Neural cell (in vitro differentiated cells): Measurements from ENCODE around the gene MARK1. TPM values are rescaled to one million over a fixed set of nuclear protein-coding genes. Genes with fewer than 3 reads are reported as not detected.

Experiments used
- H2AFZ ChIP-seq: fragments of 200-600, 300-800 bp; sonication (generic), shearing (Covaris generic); 2 replicates; pipeline ENCODE4 v1.6.0; 2014; ENCODE audit warnings: low read depth, mild to moderate bottlenecking, antibody characterized with exemption, low read length, moderate library complexity
- H3F3A ChIP-seq: fragments of 200-600 bp; shearing (Covaris generic); 2 replicates; pipeline ENCODE4 v1.6.1; 2016; ENCODE audit warnings: mild to moderate bottlenecking, moderate library complexity, mixed read lengths, antibody characterized with exemption, low read length; ENCODE audit not compliant: insufficient read depth, poor library complexity, severe bottlenecking
- H3K27ac ChIP-seq: fragments of 200-600, 300-800 bp; sonication (generic), shearing (Covaris generic); 2 replicates; pipeline ENCODE4 v1.5.1; 2014; ENCODE audit warnings: mild to moderate bottlenecking, low read length, moderate library complexity
- H3K27me3 ChIP-seq: fragments of 300-800, 200-600 bp; sonication (generic), shearing (Covaris generic); 2 replicates; pipeline ENCODE4 v1.6.0; 2014; ENCODE audit warnings: mild to moderate bottlenecking, low read depth, low read length, moderate library complexity; ENCODE audit not compliant: insufficient read depth
- H3K36me3 ChIP-seq: fragments of 300-800, 200-600 bp; sonication (generic), shearing (Covaris generic); 2 replicates; pipeline ENCODE4 v1.5.1; 2014; ENCODE audit warnings: mild to moderate bottlenecking, antibody characterized with exemption, low read length, moderate library complexity; ENCODE audit not compliant: insufficient read depth
- H3K4me2 ChIP-seq: fragments of 300-800, 200-600 bp; sonication (generic), shearing (Covaris generic); 2 replicates; pipeline ENCODE4 v1.6.0; 2014; ENCODE audit warnings: mild to moderate bottlenecking, low read length
- H3K4me3 ChIP-seq: fragments of 300-800, 200-600 bp; sonication (generic), shearing (Covaris generic); 2 replicates; pipeline ENCODE4 v1.5.1; 2014; ENCODE audit warnings: mild to moderate bottlenecking, low read length, moderate library complexity
- H3K79me2 ChIP-seq: fragments of 200-600 bp; shearing (Covaris generic); replicated peaks from 2 replicates; pipeline ENCODE4 v1.6.0; 2014; ENCODE audit warnings: mild to moderate bottlenecking, low read length, moderate library complexity; ENCODE audit not compliant: insufficient read depth
- H3K9ac ChIP-seq: fragments of 300-800, 200-600 bp; sonication (generic), shearing (Covaris generic); 2 replicates; pipeline ENCODE4 v1.6.1; 2016; ENCODE audit warnings: mild to moderate bottlenecking, low read length, mixed read lengths
- H3K9me2 ChIP-seq: fragments of 200-600 bp; shearing (Covaris generic); 2 replicates; pipeline ENCODE4 v1.6.1; 2016; ENCODE audit warnings: mild to moderate bottlenecking, low read length, mixed read lengths; ENCODE audit not compliant: insufficient read depth
- H3K9me3 ChIP-seq: fragments of 200-600, 300-800 bp; sonication (generic), shearing (Covaris generic); 2 replicates; pipeline ENCODE4 v1.6.1; 2016; ENCODE audit warnings: mild to moderate bottlenecking, mixed run types, low read length, moderate library complexity, mixed read lengths
- H4K20me1 ChIP-seq: fragments of 200-600 bp; shearing (Covaris generic); 2 replicates; pipeline ENCODE4 v1.6.1; 2016; ENCODE audit warnings: mild to moderate bottlenecking, mixed run types; ENCODE audit not compliant: insufficient read depth
- CTCF ChIP-seq: fragments of 450-650 bp; IDR thresholded peaks from 2 replicates; pipeline ENCODE4 v1.5.1; 2014; ENCODE audit warnings: antibody characterized with exemption, mild to moderate bottlenecking, moderate library complexity; ENCODE audit not compliant: poor library complexity, severe bottlenecking
- EP300 ChIP-seq: fragments of 450-650 bp; conservative IDR thresholded peaks from 2 replicates; pipeline ENCODE4 v1.6.1; 2014; ENCODE audit warnings: antibody characterized with exemption, mild to moderate bottlenecking, moderate library complexity; ENCODE audit not compliant: poor library complexity, severe bottlenecking
- EZH2 ChIP-seq: fragments of 200-600, 300-800 bp; shearing (Covaris generic), sonication (generic); IDR thresholded peaks from 2 replicates; pipeline ENCODE4 v1.6.1; 2014; ENCODE audit warnings: antibody characterized with exemption, low read length, borderline replicate concordance, mild to moderate bottlenecking; ENCODE audit not compliant: insufficient read depth, poor library complexity, severe bottlenecking
- MXI1 ChIP-seq: fragments of 450-650 bp; conservative IDR thresholded peaks from 2 replicates; pipeline ENCODE4 v1.6.1; 2014; ENCODE audit warnings: antibody characterized with exemption, mild to moderate bottlenecking; ENCODE audit not compliant: poor library complexity, severe bottlenecking
- POLR2AphosphoS5 ChIP-seq: IDR thresholded peaks from 2 replicates; pipeline ENCODE4 v1.6.1; 2012
- RAD21 ChIP-seq: fragments of 450-650 bp; conservative IDR thresholded peaks from 2 replicates; pipeline ENCODE4 v1.6.1; 2014; ENCODE audit warnings: antibody characterized with exemption, mild to moderate bottlenecking, moderate library complexity
- REST ChIP-seq: IDR thresholded peaks from 2 replicates; pipeline ENCODE4 v1.6.1; 2012; ENCODE audit warnings: borderline replicate concordance
- SMC3 ChIP-seq: fragments of 450-650 bp; conservative IDR thresholded peaks from 2 replicates; pipeline ENCODE4 v1.6.1; 2014; ENCODE audit warnings: antibody characterized with exemption, mild to moderate bottlenecking, moderate library complexity; ENCODE audit not compliant: poor library complexity
- TAF1 ChIP-seq: IDR thresholded peaks from 2 replicates; pipeline ENCODE4 v1.6.1; 2012; ENCODE audit warnings: low read depth
- polyA plus RNA-seq: library from polyadenylated mRNA; depleted of rRNA; stranded (reverse); fragments of >200 nt; gene quantifications from 2 replicates; pipeline ENCODE4 v1.2.3, GENCODE V29; 2014

Gene MARK1
- polyA plus RNA-seq, 1 donor from 2014 or later = 38.6 TPM

DNA sequence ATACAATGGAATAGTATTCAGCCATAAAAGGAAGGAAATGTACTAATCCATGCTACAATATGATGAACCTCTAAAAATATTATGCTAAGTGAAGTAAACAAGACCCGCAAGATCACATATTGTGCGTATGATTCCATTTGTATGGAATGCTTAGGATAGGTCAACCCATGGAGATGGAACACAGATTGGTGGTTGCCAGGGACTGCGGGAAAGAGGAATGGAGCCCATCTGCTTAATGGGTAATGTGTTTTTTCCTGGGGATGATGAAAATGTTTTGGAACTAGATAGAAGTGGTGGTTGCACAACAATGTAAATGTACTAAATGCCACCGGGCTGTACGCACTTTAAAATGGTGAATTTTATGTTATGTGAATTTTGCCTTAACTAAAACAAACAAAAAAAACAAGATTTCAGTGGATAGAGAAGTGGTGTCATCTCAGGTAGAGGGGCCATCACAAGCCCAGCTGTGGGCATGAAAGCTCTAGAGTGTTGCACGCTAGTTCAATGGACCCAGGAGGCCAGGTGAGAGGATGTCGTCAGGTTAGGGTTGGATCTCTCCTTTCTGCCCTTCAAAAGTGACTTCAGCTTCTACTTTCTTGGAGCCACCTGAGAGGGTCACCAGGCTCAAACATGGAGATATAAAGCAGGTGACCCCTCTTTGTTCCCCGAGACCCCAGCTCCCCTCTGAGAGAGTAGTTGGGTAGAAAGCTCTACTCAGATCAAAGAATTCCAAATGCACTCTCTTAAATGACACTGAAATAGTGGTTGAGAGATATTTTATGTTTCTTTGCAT lies 164.7 kb downstream of the MARK1 start:
- no peaks in the 10 kb centered on the region for H3F3A ChIP-seq
- H2AFZ ChIP-seq = no peak overlapping the region
- TF ChIP-seq POLR2AphosphoS5 = no peak
- H3K27ac ChIP-seq = no peak overlapping the region
- no peaks in the 10 kb centered on the region for H3K9me2 ChIP-seq
- peaks cover 30% of the 10 kb centered on the region for H3K27me3 ChIP-seq
- H3K9ac ChIP-seq = no peak overlapping the region
- no peak overlapping the region for H3K4me2 ChIP-seq
- no peaks in the 10 kb centered on the region for H3K79me2 ChIP-seq
- H3K4me3 ChIP-seq = no peak overlapping the region
- H3K9me3 ChIP-seq = no peaks in the 10 kb centered on the region
- no peaks in the 10 kb centered on the region for H3K36me3 ChIP-seq
- no peaks in the 10 kb centered on the region for H4K20me1 ChIP-seq

GRCh38 chr1:220694866-220695382 lies 167.0 kb downstream of the MARK1 start:
- H3F3A ChIP-seq = no peaks in the 10 kb centered on the region
- H2AFZ ChIP-seq = no peak overlapping the region
- no peaks in the 10 kb centered on the region for H3K79me2 ChIP-seq
- no peak overlapping the region for H3K4me3 ChIP-seq
- H3K9me3 ChIP-seq = no peaks in the 10 kb centered on the region
- no peak overlapping the region for H3K27ac ChIP-seq
- no peak overlapping the region for H3K9ac ChIP-seq
- no peaks in the 10 kb centered on the region for H3K9me2 ChIP-seq
- TF ChIP-seq MXI1 (no peak), SMC3 (no peak), TAF1 (no peak), RAD21 (no peak), CTCF (no peak), REST (no peak), EP300 (no peak), POLR2AphosphoS5 (no peak), EZH2 (no peak)
- no peaks in the 10 kb centered on the region for H4K20me1 ChIP-seq
- no peak overlapping the region for H3K4me2 ChIP-seq
- no peaks in the 10 kb centered on the region for H3K36me3 ChIP-seq
- H3K27me3 ChIP-seq = peaks cover 20% of the 10 kb centered on the region
